CD4-positive, CD25-positive, alpha-beta regulatory T cell (primary cell): ENCODE results near the gene DUSP8. TPM values are rescaled to one million over a fixed set of nuclear protein-coding genes. Genes with fewer than 3 reads are reported as not detected.
A peak's percentile ranks its signal among the peaks of the same experiment; 100 is the strongest.

Source experiments
- ATAC-seq, 2 donors: fragments of 150-1000 bp; cut with Tn5 transposase; one replicate each; pipeline ENCODE4 v1.10.0; 2021; ENCODE audit warnings: low read depth in 2 of 2, moderate number of reproducible peaks in 2 of 2, moderate library complexity in 1 of 2
- DNase-seq, 3 donors: peaks; one replicate each; pipeline versions ENCODE4 v3.0.0 to v3.0.0-alpha.2; 2012 to 2022; ENCODE audit warnings: mixed read lengths in 1 of 3
- H3K27ac ChIP-seq: one replicate; pipeline ENCODE4 v1.7.0; 2013; ENCODE audit warnings: mild to moderate bottlenecking, low read length; ENCODE audit not compliant: insufficient read depth, poor library complexity, severe bottlenecking
- H3K27me3 ChIP-seq: one replicate; pipeline ENCODE4 v1.7.0; 2013; ENCODE audit warnings: low read length; ENCODE audit not compliant: control insufficient read depth, insufficient read depth
- H3K36me3 ChIP-seq: one replicate; pipeline ENCODE4 v1.7.0; 2013; ENCODE audit warnings: mild to moderate bottlenecking, low read length, moderate library complexity; ENCODE audit not compliant: control insufficient read depth, insufficient read depth
- H3K4me1 ChIP-seq: 2 replicates; pipeline ENCODE4 v1.7.0; 2013; ENCODE audit warnings: mild to moderate bottlenecking, low read length; ENCODE audit not compliant: insufficient read depth, control insufficient read depth, poor library complexity, severe bottlenecking
- H3K4me3 ChIP-seq: one replicate; pipeline ENCODE4 v1.7.0; 2013; ENCODE audit warnings: low read depth, mild to moderate bottlenecking, low read length, moderate library complexity
- H3K9me3 ChIP-seq, 2 experiments: 1 replicate in 1 of 2; 2 replicates in 1 of 2; pipeline ENCODE4 v1.7.0; 2013; ENCODE audit warnings: low read length in 2 of 2, mild to moderate bottlenecking in 1 of 2, moderate library complexity in 1 of 2; ENCODE audit not compliant: control insufficient read depth in 2 of 2
- H3K27ac Mint-ChIP-seq, 3 donors: one replicate each; pipeline ENCODE4 v1.8.0; 2020 to 2022; ENCODE audit warnings: mild to moderate bottlenecking in 3 of 3, mixed read lengths in 3 of 3, moderate library complexity in 2 of 3
- H3K27me3 Mint-ChIP-seq: one replicate; pipeline ENCODE4 v1.8.0; 2022; ENCODE audit warnings: mild to moderate bottlenecking, mixed read lengths
- H3K36me3 Mint-ChIP-seq: one replicate; pipeline ENCODE4 v1.8.0; 2020; ENCODE audit warnings: mixed read lengths
- H3K4me1 Mint-ChIP-seq, 4 donors: one replicate each; pipeline ENCODE4 v1.8.0; 2020 to 2022; ENCODE audit warnings: mixed read lengths in 4 of 4, mild to moderate bottlenecking in 1 of 4
- H3K4me3 Mint-ChIP-seq, 4 donors: one replicate each; pipeline ENCODE4 v1.8.0; 2020 to 2022; ENCODE audit warnings: mild to moderate bottlenecking in 4 of 4, mixed read lengths in 4 of 4, moderate library complexity in 3 of 4
- H3K9me3 Mint-ChIP-seq, 7 donors: one replicate each; pipeline ENCODE4 v1.8.0; 2020 to 2022; ENCODE audit warnings: mixed read lengths in 7 of 7, mild to moderate bottlenecking in 3 of 7, moderate library complexity in 2 of 7
- polyA plus RNA-seq, 4 donors: library from polyadenylated mRNA; unstranded; fragments of 300-500 nt; fragmentation: Illumina TruSeq; gene quantifications; one replicate each; pipeline ENCODE4 v1.2.3, GENCODE V29; 2021
- total RNA-seq: library from RNA; stranded (reverse); gene quantifications from one replicate; pipeline ENCODE4 v1.2.3, GENCODE V29; 2022

Gene DUSP8
- total and polyA plus RNA-seq, 5 donors from 2014 or later: 0.05 to 71.7 (median 0.08) TPM

DNA sequence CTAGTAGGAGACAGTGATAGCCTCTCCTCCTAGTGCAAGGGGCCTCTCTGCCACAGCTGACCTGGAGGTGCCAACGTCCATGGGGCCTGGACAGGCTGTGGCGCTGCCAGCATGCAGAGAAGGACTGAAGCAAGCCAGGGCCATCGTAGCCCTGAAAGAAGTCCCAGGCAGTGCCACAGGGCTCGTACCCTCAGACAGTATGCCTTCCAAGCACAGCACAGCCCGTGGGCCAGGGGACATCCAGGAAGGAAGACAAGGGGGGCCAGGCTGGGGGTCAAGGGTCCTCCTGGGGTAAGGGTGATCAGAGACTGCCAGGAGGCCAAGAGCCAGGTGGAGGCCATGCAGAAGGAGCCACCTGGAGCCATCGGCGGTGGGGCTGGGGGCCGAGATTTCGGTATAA is 65.1 kb downstream of the DUSP8 start:
- Histone ChIP-seq H3K27me3 (no peaks in the 10 kb centered on the region), H3K4me3 (no peak overlapping the region), H3K27ac (no peak overlapping the region), H3K36me3 (no peaks in the 10 kb centered on the region), H3K9me3 (no peaks in the 10 kb centered on the region), H3K4me1 (peaks cover 11% of the 10 kb centered on the region)
- H3K27ac Mint-ChIP-seq: no peak overlapping the region
- H3K36me3 Mint-ChIP-seq: peaks cover 3% of the 10 kb centered on the region
- peaks cover 0 to 54% (median 14%) of the 10 kb centered on the region in 4 donors for H3K4me1 Mint-ChIP-seq
- H3K9me3 Mint-ChIP-seq: no peaks in the 10 kb centered on the region
- H3K4me3 Mint-ChIP-seq: no peak overlapping the region
- ATAC-seq (no peak), DNase-seq (no peak)
- H3K27me3 Mint-ChIP-seq: no peaks in the 10 kb centered on the region

GRCh38 chr11:1505480-1505879 is 66.6 kb downstream of the DUSP8 start:
- Histone ChIP-seq H3K9me3 (no peaks in the 10 kb centered on the region), H3K4me3 (no peak overlapping the region), H3K4me1 (peaks cover 9% of the 10 kb centered on the region), H3K27ac (no peak overlapping the region), H3K36me3 (no peaks in the 10 kb centered on the region), H3K27me3 (no peaks in the 10 kb centered on the region)
- H3K9me3 Mint-ChIP-seq: no peaks in the 10 kb centered on the region
- no peak overlapping the region for H3K27ac Mint-ChIP-seq
- H3K4me3 Mint-ChIP-seq: no peak overlapping the region
- ATAC-seq (no peak), DNase-seq (no peak)
- peaks cover 4% of the 10 kb centered on the region for H3K36me3 Mint-ChIP-seq
- H3K27me3 Mint-ChIP-seq: no peaks in the 10 kb centered on the region
- peaks cover 0 to 51% (median 15%) of the 10 kb centered on the region in 4 donors for H3K4me1 Mint-ChIP-seq

DNA sequence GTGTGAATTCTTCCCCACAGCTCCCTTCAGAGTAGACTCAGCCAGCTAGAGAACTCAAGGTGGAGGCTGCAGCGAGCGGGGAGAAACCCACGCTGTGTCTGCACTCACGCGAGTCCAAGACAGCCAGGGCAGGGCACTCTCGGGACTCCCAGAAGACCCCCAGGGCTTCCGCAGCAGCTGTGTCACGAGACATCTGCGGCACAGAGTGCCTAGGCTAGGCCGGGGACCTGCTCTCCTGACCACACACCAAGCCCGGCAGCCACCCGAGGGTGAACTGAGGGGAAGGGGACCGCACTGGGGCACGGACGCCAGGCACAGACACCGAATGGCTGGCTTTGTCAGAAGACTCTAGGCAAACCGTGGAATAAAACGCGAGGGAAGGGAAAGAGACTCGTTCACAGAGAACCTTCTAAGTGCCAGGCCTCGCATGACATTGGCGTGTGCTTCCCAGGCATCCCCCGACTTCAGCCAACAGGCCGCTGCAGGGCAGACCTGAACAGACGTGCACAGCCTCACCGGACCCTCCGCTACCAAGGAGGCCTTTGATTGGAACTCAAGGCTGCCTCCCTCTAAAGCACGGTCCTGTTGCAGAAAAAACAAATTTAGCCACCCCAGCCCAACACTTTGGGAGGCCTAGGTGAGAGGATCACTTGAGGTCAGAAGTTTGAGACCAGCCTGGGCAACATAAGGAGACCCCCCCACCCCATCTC is 67.3 kb downstream of the DUSP8 start:
- Mint-ChIP-seq H3K9me3 (no peaks in the 10 kb centered on the region), H3K4me1 (peaks cover 0 to 52% (median 15%) of the 10 kb centered on the region in 4 donors), H3K4me3 (no peak overlapping the region), H3K36me3 (peaks cover 11% of the 10 kb centered on the region), H3K27ac (peak overlapping the region in 2 of 3 donors; percentile 31 to 32), H3K27me3 (no peaks in the 10 kb centered on the region)
- H3K27me3 ChIP-seq: no peaks in the 10 kb centered on the region
- ATAC-seq (no peak), DNase-seq (no peak)
- no peak overlapping the region for H3K4me3 ChIP-seq
- H3K4me1 ChIP-seq: peaks cover 8% of the 10 kb centered on the region
- no peak overlapping the region for H3K27ac ChIP-seq
- no peaks in the 10 kb centered on the region for H3K36me3 ChIP-seq
- H3K9me3 ChIP-seq: no peaks in the 10 kb centered on the region

- Histone ChIP-seq H3K4me1 (peaks cover 8% of the 10 kb centered on the region), H3K9me3 (no peaks in the 10 kb centered on the region), H3K36me3 (peaks cover 5% of the 10 kb centered on the region), H3K4me3 (no peak overlapping the region), H3K27ac (no peak overlapping the region), H3K27me3 (no peaks in the 10 kb centered on the region)
- Mint-ChIP-seq H3K36me3 (peaks cover 14% of the 10 kb centered on the region), H3K4me1 (peaks cover 0 to 46% (median 11%) of the 10 kb centered on the region in 4 donors), H3K27ac (no peak overlapping the region), H3K9me3 (no peaks in the 10 kb centered on the region), H3K27me3 (no peaks in the 10 kb centered on the region), H3K4me3 (no peak overlapping the region)
- no peak for DNase-seq
- ATAC-seq: no peak
Observed at GRCh38 chr11:1504138-1504537, 67.9 kb downstream of the DUSP8 start.

Other genes starting within 250 kb of the DUSP8 start
- 0.42 TPM for gene BRSK2, start 182.3 kb downstream of the DUSP8 start, total RNA-seq
- under 1 TPM in 3 of 4 donors, not detected in 1; 0.07 to 0.09 (median 0.07) TPM for gene BRSK2, start 182.3 kb downstream of the DUSP8 start, polyA plus RNA-seq
- gene MOB2, start 85.5 kb downstream of the DUSP8 start, total RNA-seq: 87.8 TPM
- gene MOB2, start 85.5 kb downstream of the DUSP8 start, polyA plus RNA-seq: 10 to 100 TPM; 55.7 to 70.1 (median 66.8) TPM
- gene KRTAP5-1, start 13.0 kb upstream of the DUSP8 start, total RNA-seq: not detected
- not detected for gene KRTAP5-1, start 13.0 kb upstream of the DUSP8 start, polyA plus RNA-seq
- gene KRTAP5-2, start 26.0 kb upstream of the DUSP8 start, total RNA-seq: 0.35 TPM
- not detected for gene KRTAP5-2, start 26.0 kb upstream of the DUSP8 start, polyA plus RNA-seq
- not detected for gene KRTAP5-3, start 36.2 kb upstream of the DUSP8 start, total RNA-seq
- gene KRTAP5-3, start 36.2 kb upstream of the DUSP8 start, polyA plus RNA-seq: not detected
- not detected for gene KRTAP5-4, start 49.9 kb upstream of the DUSP8 start, total RNA-seq
- not detected for gene KRTAP5-4, start 49.9 kb upstream of the DUSP8 start, polyA plus RNA-seq
- gene KRTAP5-5, start 57.5 kb upstream of the DUSP8 start, total RNA-seq: not detected
- not detected for gene KRTAP5-5, start 57.5 kb upstream of the DUSP8 start, polyA plus RNA-seq
- not detected for gene KRTAP5-6, start 124.9 kb upstream of the DUSP8 start, total RNA-seq
- not detected for gene KRTAP5-6, start 124.9 kb upstream of the DUSP8 start, polyA plus RNA-seq
- gene IFITM10, start 178.3 kb upstream of the DUSP8 start, total RNA-seq: 2.4 TPM
- not detected for gene IFITM10, start 178.3 kb upstream of the DUSP8 start, polyA plus RNA-seq
- 104 TPM for gene CTSD, start 191.7 kb upstream of the DUSP8 start, total RNA-seq
- 100 to 1,000 TPM; 147 to 175 (median 155) TPM for gene CTSD, start 191.7 kb upstream of the DUSP8 start, polyA plus RNA-seq